RWPE1 (cell line): ENCODE measurements around the gene TBXA2R.
A peak's percentile ranks its signal among the peaks of the same experiment; 100 is the strongest.

Source experiments
- CTCF ChIA-PET: fragments of 350-600 bp; sonication (Branson Sonifier 250); formaldehyde crosslinking; extraction: SDS; loops from one replicate; lab custom pipeline; 2021; lab: Yijun Ruan, JAX
- POLR2A ChIA-PET: fragments of 400-600 bp; formaldehyde crosslinking; extraction: SDS; loops from one replicate; lab custom pipeline; 2020; ENCODE audit warnings: antibody characterized with exemption; ENCODE audit not compliant: low non-redundant PET; lab: Yijun Ruan, JAX
- DNase-seq: peaks from one replicate; pipeline ENCODE4 v3.0.0; 2012; ENCODE audit warnings: low spot score
- H3K27ac ChIP-seq: fragments of 450-650 bp; 2 replicates; pipeline ENCODE4 v1.5.1; 2017
- TF ChIP-seq, protein P1 (sequence below): fragments of 450-650 bp; conservative IDR thresholded peaks from 2 replicates; pipeline ENCODE4 v1.5.1; 2017; ENCODE audit warnings: low read depth, mild to moderate bottlenecking

Gene TBXA2R

DNA sequence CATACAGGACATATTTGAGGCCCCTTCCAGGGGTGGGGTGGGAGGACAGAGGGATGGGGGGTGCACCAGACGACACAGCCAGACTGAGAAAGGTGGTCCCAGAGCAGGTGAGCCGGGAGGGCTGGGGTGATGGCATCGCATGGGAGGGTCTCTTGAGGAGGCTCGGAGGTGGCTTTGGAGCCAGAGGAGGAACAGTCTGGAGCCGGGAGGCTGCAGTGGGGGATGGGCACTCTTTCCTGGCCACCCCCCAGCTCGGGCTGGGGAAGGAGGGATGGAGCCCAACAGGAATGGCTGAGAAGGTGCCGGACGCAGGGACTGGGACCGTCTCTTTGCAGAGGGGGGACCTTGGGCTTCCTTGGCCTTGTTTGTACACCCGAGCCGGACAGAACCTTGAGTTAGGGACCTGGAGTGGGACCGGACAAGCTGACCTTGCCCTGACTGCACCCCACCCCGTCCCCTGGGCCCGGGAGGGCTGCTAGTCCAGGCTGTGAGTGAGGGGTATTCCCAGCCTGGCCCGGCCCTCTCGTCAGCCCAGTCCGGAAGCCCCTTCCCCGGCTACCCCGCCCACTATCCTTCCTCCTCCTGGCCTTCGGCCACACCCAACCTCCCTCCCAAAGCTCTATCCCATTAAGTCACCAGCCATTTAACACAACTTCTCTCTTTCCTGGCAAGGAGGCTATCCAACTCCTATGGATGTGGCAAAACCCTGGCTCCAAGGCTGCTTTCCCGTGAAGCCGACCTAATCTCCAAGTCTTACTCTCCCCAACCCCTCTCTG, 816 bp upstream of the TBXA2R start:
- TF ChIP-seq, protein P1, sequence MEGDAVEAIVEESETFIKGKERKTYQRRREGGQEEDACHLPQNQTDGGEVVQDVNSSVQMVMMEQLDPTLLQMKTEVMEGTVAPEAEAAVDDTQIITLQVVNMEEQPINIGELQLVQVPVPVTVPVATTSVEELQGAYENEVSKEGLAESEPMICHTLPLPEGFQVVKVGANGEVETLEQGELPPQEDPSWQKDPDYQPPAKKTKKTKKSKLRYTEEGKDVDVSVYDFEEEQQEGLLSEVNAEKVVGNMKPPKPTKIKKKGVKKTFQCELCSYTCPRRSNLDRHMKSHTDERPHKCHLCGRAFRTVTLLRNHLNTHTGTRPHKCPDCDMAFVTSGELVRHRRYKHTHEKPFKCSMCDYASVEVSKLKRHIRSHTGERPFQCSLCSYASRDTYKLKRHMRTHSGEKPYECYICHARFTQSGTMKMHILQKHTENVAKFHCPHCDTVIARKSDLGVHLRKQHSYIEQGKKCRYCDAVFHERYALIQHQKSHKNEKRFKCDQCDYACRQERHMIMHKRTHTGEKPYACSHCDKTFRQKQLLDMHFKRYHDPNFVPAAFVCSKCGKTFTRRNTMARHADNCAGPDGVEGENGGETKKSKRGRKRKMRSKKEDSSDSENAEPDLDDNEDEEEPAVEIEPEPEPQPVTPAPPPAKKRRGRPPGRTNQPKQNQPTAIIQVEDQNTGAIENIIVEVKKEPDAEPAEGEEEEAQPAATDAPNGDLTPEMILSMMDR, result no peak
- no peak for DNase-seq
- CTCF ChIA-PET, result interaction anchor here (0.6 kb wide), 1 partner anchor 302 kb away, joined by 3 read pairs; no protein-coding TSS in a partner anchor
- POLR2A ChIA-PET, result no interaction called here
- H3K27ac ChIP-seq, result peak overlapping the region; percentile 26; the same call in 1 of the 2 replicates

DNA sequence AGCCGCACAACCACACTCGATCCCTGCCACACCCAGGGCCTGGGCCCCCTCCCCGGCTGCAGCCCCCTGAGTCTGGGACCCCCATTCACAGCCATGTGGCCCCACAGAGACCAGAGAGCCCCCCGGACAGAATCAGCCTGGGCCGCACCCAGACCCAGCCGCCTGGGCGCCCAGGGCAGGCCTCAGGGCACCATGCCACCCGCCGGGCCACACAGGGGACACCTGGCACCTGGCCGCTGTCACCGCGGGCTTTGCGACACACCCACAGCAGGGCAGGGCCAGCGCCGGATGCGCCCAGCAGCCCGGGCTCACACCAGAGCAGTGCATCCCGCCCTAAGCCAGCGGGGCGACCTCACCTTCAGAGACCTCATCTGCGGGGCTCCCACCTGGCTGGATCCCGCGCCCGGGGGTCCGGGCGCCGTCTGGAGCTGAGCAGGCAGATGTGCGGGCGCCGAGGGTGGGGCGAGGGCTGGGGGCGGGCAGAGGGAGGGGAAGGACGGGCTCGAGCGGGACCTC, 443 bp downstream of the TBXA2R start:
- POLR2A ChIA-PET, result no interaction called here
- no peak overlapping the region; the same call in 1 of the 2 replicates for H3K27ac ChIP-seq
- TF ChIP-seq, protein P1, result no peak

DNA sequence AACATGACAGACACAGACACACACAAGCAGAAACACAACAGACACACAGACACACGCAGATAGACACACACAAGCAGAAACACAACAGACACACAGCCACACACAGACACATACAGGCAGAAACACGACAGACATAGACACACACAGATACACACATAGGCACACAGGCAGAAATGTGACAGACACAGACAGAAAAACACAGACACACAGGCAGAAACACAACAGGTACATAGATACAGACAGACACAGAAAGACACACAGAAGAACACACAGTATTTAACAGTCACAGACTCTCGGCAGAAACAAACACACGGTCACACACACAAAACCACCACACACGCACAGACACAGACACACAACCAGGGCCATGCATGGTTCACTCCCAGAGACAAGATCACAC, 905 bp downstream of the TBXA2R start:
- ChIA-PET POLR2A (no interaction called here), CTCF (no interaction called here)
- H3K27ac ChIP-seq, result no peak overlapping the region
- TF ChIP-seq, protein P1, result no peak
- no peak for DNase-seq

More for the DNA sequence above, 443 bp downstream of the TBXA2R start:
- no peak for DNase-seq
- CTCF ChIA-PET, result no interaction called here

DNA sequence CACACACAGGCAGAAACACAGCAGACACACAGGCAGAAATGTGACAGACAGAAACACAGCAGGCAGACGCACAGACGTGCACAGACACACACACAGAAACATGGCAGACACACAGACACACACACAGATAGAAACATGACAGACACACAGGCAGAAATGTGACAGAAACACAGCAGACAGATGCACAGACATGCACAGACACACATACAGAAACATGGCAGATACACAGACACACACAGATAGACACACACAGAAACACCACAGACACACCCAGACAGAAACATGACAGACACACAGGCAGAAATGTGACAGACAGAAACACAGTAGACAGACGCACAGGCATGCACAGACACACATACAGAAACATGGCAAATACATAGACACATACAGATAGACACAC, 1.3 kb downstream of the TBXA2R start:
- ChIA-PET POLR2A (no interaction called here), CTCF (no interaction called here)
- TF ChIP-seq, protein P1, result no peak
- no peak for DNase-seq
- H3K27ac ChIP-seq, result no peak overlapping the region

DNA sequence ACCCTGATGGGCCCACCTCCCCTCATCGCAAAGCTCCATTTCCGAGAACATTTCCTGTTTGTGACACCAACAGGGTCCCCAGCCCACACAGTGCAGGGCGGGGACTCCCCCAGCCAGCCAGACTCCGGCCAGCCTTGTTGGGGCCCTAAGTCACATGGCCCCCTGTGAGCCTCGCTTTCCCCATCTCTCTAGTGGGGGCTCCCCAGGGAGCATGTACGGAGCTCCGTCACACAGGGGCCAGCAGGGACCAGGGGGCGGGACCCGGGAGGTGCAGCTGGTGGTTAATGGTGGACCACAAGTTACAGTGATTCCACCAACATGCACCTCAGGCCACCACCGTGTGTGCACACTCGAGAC, 1.7 kb downstream of the TBXA2R start:
- TF ChIP-seq, protein P1, result no peak
- CTCF ChIA-PET, result no interaction called here
- no peak overlapping the region for H3K27ac ChIP-seq
- no peak for DNase-seq
- POLR2A ChIA-PET, result no interaction called here

DNA sequence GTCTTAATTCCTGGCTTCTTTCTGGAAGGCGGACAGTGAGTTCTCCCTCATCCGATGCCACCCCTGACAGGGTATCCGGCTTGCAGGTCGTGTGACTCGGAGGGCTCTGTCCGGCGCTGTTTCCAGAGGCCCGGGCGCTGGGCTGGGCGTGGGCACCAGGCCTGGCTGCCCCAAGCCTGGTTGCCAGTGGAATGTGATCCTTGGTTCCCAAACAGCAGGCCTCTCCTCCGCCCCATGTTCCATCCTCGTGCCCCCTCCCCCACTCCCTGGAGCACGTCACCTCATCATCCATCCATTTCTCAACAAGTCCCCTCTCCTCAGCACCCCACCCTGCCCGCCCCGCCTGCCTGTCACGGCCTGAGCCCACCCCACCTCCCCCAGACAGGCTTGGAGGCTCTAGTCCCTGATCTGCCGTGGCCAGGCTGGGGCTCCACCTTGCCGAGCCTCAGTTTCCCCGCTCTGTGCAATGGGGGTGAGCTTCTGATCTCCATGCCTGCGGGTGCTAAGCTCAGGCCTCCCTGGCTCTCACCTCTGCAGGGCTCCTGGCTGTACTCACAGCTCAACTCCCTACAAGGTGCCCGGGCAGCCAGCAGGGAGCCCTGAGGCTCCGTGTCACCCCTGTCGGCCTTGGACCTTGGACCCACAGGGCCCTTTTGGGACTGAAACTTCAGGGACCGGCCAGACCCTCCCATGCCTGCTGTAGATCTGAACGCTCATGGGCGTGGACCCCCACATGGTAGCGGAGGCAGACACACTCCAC, 2.3 kb downstream of the TBXA2R start:
- TF ChIP-seq, protein P1, result no peak
- CTCF ChIA-PET, result no interaction called here
- DNase-seq, result no peak
- H3K27ac ChIP-seq, result no peak overlapping the region
- POLR2A ChIA-PET, result no interaction called here
